Mesodermal cell (in vitro differentiated cells): Measurements from ENCODE around the gene STX1A.
"Not testable (repeated sequence)": the region's sequence is repeated elsewhere in the genome, so short reads cannot be mapped to it uniquely, and the experiment has no call there.

Experiments used
- H3K27ac ChIP-seq: 2 replicates; pipeline ENCODE4 v1.7.0; 2013; ENCODE audit warnings: mild to moderate bottlenecking, low read depth, low read length, moderate library complexity; ENCODE audit not compliant: severe bottlenecking
- H3K36me3 ChIP-seq: 2 replicates; pipeline ENCODE4 v1.7.1; 2013; ENCODE audit warnings: mild to moderate bottlenecking, low read length, moderate library complexity; ENCODE audit not compliant: control insufficient read depth, insufficient read depth
- H3K4me1 ChIP-seq: one replicate; pipeline ENCODE4 v1.7.1; 2013; ENCODE audit warnings: mild to moderate bottlenecking, low read length; ENCODE audit not compliant: insufficient read depth, control insufficient read depth, poor library complexity, severe bottlenecking
- H3K4me3 ChIP-seq: 2 replicates; pipeline ENCODE4 v1.7.0; 2013; ENCODE audit warnings: low read length, control low read depth, mild to moderate bottlenecking; ENCODE audit not compliant: insufficient read depth, poor library complexity, severe bottlenecking; ENCODE audit errors: extremely low read depth
- H3K9me3 ChIP-seq: 2 replicates; pipeline ENCODE4 v1.7.1; 2013; ENCODE audit warnings: mild to moderate bottlenecking, low read length, moderate library complexity; ENCODE audit not compliant: control insufficient read depth
- WGBS, 2 experiments: methylation state at CpG; one replicate each; pipeline ENCODE4 v1.1.5; 2013; ENCODE audit warnings: missing lambda C conversion rate in 2 of 2; ENCODE audit not compliant: insufficient coverage in 2 of 2; 5-methylcytosine and 5-hydroxymethylcytosine counted together

Gene STX1A

DNA sequence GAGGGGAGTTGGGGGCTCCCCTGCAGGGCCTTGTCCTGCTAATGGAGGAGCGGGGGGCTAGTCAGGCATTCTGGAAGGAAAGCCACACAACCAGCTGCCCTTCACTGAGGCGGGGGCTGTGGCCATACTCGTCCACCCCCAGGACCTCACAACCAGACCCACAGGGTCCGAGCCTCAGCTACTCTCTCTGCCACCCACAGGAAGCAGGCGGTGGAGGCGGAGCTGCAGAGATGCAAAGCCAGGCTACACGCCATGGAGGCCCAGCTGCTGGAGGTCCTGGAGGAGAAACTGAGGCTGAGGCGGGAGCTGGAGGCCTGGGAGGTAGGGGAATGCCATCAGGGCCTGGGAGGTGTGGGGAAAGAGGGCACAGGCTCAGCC is 16.0 kb upstream of the STX1A start:
- H3K36me3 ChIP-seq, result peaks cover 18% of the 10 kb centered on the region
- H3K4me1 ChIP-seq, result peaks cover 3% of the 10 kb centered on the region
- H3K9me3 ChIP-seq, result no peaks in the 10 kb centered on the region
- H3K4me3 ChIP-seq, result no peak overlapping the region
- H3K27ac ChIP-seq, result no peak overlapping the region
- WGBS, 2 experiments, result 93 to 96% methylated on average over 3 to 6 of the region's 8 CpGs

DNA sequence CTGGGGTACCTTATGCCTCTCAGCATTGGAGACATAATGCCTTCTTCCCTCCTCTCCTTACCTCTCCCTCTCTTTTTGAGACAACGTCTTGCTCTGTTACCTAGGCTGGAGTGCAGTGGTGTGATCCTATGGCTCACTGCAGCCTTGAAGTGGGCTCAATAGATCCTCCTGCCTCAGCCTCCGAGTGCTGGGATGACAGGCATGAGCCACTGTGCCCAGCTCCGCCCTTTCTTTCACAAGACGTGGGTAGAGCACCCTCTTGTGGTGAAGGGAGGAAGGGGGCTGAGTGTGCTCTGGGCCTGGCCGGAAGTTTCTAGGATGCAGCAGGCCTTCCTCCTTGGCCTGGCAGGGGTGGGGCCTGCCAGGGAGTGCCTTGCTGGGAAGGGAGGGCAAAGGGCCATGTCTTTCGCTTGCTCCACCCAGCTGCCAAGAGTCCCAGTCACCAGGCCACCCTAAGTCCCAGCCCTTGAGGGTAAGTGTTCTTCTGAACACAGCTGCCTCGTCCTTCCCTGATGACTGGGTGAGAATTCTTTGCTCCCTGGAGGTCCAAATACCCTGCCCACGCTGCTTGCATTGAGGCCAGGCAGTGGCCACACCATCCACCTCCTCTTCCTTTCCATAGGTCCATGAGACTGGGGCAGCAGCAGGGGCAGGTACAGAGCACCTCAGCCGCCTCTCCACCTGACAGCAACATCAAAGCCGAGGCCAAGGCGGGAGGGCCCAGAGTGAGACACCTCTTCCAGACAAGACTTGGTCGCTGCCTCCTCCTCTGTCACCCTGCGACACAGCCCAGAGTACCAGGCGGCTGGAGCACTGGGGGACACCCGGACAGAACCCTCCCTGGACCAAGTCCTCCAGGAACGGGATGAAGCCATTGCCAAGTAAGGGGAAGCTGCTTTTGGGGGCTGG is 15.4 kb upstream of the STX1A start:
- Histone ChIP-seq H3K36me3 (peaks cover 18% of the 10 kb centered on the region), H3K4me1 (peaks cover 3% of the 10 kb centered on the region), H3K4me3 (no peak overlapping the region), H3K9me3 (no peaks in the 10 kb centered on the region), H3K27ac (no peak overlapping the region)
- 72 to 76% methylated on average over 12 to 14 of the region's 16 CpGs for WGBS, 2 experiments

- no peaks in the 10 kb centered on the region for H3K4me1 ChIP-seq
- 83 to 100% methylated on average over 1 to 2 of the region's 2 CpGs for WGBS, 2 experiments
- H3K4me3 ChIP-seq, result no peak overlapping the region
- no peak overlapping the region for H3K27ac ChIP-seq
- no peaks in the 10 kb centered on the region for H3K9me3 ChIP-seq
- H3K36me3 ChIP-seq, result peaks cover 18% of the 10 kb centered on the region
Observed at GRCh38 chr7:73732397-73732796, 12.9 kb upstream of the STX1A start.

DNA sequence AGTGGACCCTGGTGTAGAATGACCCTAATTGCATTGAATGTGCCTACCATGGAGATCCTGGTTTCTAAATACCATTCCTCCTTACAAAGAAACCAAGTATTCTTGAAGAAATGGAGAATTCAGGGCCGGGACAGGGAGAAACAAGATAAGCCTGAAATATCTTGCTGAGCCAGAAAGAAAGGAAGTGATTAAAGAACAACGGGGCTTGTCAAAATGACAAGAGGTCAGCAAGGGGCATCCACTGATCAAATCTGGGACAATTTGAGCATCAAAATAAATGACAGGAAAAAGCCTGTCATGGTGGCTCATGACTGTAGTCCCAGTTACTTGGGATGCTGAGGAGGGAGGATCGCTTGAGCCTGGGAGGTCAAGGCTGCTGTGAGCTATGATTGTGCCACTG is 11.0 kb upstream of the STX1A start:
- H3K4me3 ChIP-seq, result no peak overlapping the region
- peaks cover under 1% of the 10 kb centered on the region for H3K36me3 ChIP-seq
- H3K4me1 ChIP-seq, result no peaks in the 10 kb centered on the region
- peak overlapping the region; percentile 57 for H3K27ac ChIP-seq
- H3K9me3 ChIP-seq, result no peaks in the 10 kb centered on the region
- WGBS, 2 experiments, result 49 to 53% methylated on average over 3 of the region's 3 CpGs

DNA sequence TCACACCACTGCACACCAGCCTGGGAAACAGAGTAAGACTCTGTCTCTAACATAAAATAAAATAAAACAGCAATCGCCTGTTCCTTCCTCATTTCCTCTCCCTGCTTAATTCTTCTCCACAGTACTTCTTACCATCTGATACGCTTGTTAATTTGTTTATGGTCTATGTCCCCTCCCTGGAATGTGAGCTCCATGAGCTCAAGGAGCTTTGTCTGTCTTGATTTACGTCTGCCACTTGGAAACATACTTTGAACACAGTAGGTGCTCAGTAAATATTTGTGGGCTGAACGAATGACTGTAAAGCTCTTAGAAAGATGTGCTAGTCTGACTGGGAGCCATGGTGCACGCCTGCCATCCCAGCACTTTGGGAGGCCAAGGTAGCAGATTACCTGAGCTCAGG is 9.1 kb upstream of the STX1A start:
- 68 to 74% methylated on average over 3 to 5 of the region's 5 CpGs for WGBS, 2 experiments
- Histone ChIP-seq H3K9me3 (no peaks in the 10 kb centered on the region), H3K36me3 (no peaks in the 10 kb centered on the region), H3K4me1 (no peaks in the 10 kb centered on the region), H3K27ac (no peak overlapping the region), H3K4me3 (no peak overlapping the region)

DNA sequence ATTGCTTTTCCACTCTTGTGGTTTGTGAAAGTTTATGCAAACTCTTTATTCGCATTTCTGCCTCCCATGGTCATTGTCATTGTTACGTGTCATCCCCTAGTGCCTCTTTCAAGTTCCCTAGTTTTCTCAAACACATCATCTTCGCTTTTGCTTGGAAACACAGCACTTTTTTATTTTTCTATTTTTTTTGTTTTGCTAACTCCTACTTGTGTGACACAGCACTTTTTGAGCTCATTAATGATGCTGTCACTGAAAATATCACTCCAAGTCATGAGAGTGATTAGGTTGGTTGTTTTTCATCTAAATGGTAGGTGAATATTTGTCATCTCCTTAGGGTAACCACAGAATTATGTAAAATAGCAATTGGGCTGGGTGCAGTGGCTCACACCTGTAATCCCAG is 8.5 kb upstream of the STX1A start:
- no peaks in the 10 kb centered on the region for H3K9me3 ChIP-seq
- no peak overlapping the region for H3K27ac ChIP-seq
- 63 to 79% methylated on average over 2 to 3 of the region's 3 CpGs for WGBS, 2 experiments
- no peaks in the 10 kb centered on the region for H3K36me3 ChIP-seq
- H3K4me3 ChIP-seq, result no peak overlapping the region
- no peaks in the 10 kb centered on the region for H3K4me1 ChIP-seq

GRCh38 chr7:73726083-73726466 is 6.6 kb upstream of the STX1A start:
- 92 to 100% methylated on average over 1 of the region's 1 CpG for WGBS, 2 experiments
- no peak overlapping the region for H3K27ac ChIP-seq
- no peak overlapping the region for H3K4me3 ChIP-seq
- H3K36me3 ChIP-seq, result no peaks in the 10 kb centered on the region
- H3K4me1 ChIP-seq, result no peaks in the 10 kb centered on the region
- H3K9me3 ChIP-seq, result no peaks in the 10 kb centered on the region

DNA sequence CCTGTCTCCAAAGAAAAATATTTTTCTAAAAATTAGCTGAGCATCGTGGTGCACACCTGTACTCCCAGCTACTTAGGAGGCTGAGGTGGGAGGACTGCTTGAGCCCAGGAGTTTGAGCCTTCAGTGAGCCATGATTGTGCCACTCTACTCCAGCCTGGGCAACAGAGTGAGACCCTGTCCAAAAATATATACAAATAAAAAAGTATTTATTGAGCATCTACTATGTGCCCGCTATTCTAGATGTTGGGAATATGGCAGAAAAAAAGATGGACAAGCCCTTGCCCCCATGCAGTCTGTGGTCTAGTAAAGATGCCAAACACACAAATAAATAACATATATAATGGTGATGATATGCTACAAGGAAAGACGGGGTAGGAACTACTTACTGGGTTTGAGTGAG is 4.3 kb upstream of the STX1A start:
- no peak overlapping the region for H3K27ac ChIP-seq
- H3K36me3 ChIP-seq, result no peaks in the 10 kb centered on the region
- no peak overlapping the region for H3K4me3 ChIP-seq
- no peaks in the 10 kb centered on the region for H3K9me3 ChIP-seq
- H3K4me1 ChIP-seq, result no peaks in the 10 kb centered on the region
- 100% methylated on average over 1 of the region's 3 CpGs; no CpG with 5 or more reads in 1 of the 2 experiments for WGBS, 2 experiments

DNA sequence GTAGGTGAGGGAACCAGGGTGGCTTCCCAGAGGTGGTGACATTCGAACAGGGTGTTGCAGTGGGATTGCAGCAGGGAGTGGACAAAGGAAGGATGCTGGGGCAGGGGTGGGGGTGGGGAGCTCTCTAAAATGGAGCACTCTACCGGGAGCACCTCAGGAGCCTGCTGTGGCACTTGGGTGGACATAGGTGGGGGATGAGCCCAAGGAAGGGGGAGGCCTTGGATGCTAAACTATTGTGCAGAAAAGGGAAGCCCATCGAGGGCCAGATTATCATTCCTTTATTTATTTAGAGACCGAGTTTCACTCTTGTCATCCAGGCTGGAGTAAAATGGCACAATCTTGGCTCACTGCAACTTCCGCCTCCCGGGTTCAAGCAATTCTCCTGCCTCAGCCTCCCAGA is 3.3 kb upstream of the STX1A start:
- Histone ChIP-seq H3K4me1 (peaks cover 7% of the 10 kb centered on the region), H3K4me3 (no peak overlapping the region), H3K9me3 (no peaks in the 10 kb centered on the region), H3K36me3 (no peaks in the 10 kb centered on the region), H3K27ac (no peak overlapping the region)
- 82 to 88% methylated on average over 3 to 5 of the region's 6 CpGs for WGBS, 2 experiments

GRCh38 chr7:73722182-73722581 is 2.7 kb upstream of the STX1A start:
- not testable (repeated sequence) for H3K9me3 ChIP-seq, H3K4me1 ChIP-seq, H3K4me3 ChIP-seq, H3K36me3 ChIP-seq, H3K27ac ChIP-seq
- WGBS, 2 experiments, result 73 to 80% methylated on average over 1 to 2 of the region's 4 CpGs

DNA sequence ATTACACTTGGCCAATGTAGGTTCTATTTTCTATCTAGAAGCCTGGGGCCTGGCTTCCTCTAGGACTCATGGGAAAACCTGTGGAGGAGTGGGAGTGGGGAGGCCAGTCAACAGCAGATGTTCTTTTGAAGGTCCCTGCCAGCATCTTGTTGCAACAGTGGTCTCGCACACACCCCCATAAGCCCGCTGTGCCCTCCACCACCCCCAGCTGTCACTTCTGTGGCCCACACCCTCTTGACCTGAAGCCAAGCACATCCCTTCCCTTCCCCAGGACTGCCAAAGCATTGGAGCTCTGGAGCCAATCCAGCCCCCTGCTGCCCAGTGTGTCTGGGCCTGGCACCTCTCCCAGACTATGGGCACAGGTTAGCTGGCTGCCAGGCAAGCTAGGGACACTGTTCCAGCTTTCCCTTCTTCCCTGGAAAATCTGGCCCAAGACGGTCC is 1.9 kb upstream of the STX1A start:
- no peaks in the 10 kb centered on the region for H3K9me3 ChIP-seq
- no peaks in the 10 kb centered on the region for H3K36me3 ChIP-seq
- no peak overlapping the region for H3K4me3 ChIP-seq
- H3K4me1 ChIP-seq, result peaks cover 15% of the 10 kb centered on the region
- WGBS, 2 experiments, result 88 to 96% methylated on average over 3 of the region's 3 CpGs
- no peak overlapping the region for H3K27ac ChIP-seq
